Heart left ventricle (tissue), 16 donors: ENCODE measurements around the gene ZDHHC22. TPM values are rescaled to one million over a fixed set of nuclear protein-coding genes. Genes with fewer than 3 reads are reported as not detected.
A peak's percentile ranks its signal among the peaks of the same experiment; 100 is the strongest.

Source experiments
- ATAC-seq, 4 donors: fragments of 200-7000 bp; cut with Tn5 transposase; one replicate each; pipeline ENCODE4 v1.9.1; 2020 to 2022; ENCODE audit warnings: moderate library complexity in 4 of 4, mild to moderate bottlenecking in 3 of 4, moderate number of reproducible peaks in 1 of 4
- DNase-seq, 5 donors: peaks; one replicate each; pipeline ENCODE4 v3.0.0-alpha.2; 2020
- H3K27ac ChIP-seq, 12 donors: fragments of 200-600 bp; sonication (generic) in 4 of 12; one replicate each; pipeline versions ENCODE4 v1.5.0 to v1.8.0; 2016 to 2022; ENCODE audit warnings: mild to moderate bottlenecking in 2 of 12
- H3K27me3 ChIP-seq, 9 donors: fragments of 200-600 bp; sonication (generic) in 2 of 9; one replicate each; pipeline versions ENCODE4 v1.5.1 to v1.8.0; 2016 to 2022; ENCODE audit warnings: mild to moderate bottlenecking in 3 of 9
- H3K36me3 ChIP-seq, 9 donors: fragments of 200-600 bp; sonication (generic) in 2 of 9; one replicate each; pipeline versions ENCODE4 v1.5.0 to v1.8.0; 2018 to 2022; ENCODE audit warnings: mild to moderate bottlenecking in 2 of 9
- H3K4me1 ChIP-seq, 12 donors: fragments of 200-600 bp; sonication (generic) in 4 of 12; one replicate each; pipeline versions ENCODE4 v1.5.0 to v1.8.0; 2016 to 2022; ENCODE audit warnings: mild to moderate bottlenecking in 3 of 12
- H3K4me3 ChIP-seq, 12 donors: fragments of 200-600 bp; sonication (generic) in 4 of 12; one replicate each; pipeline versions ENCODE4 v1.5.0 to v1.8.0; 2017 to 2022; ENCODE audit warnings: mild to moderate bottlenecking in 9 of 12, moderate library complexity in 4 of 12
- H3K9me3 ChIP-seq, 12 donors: fragments of 200-600 bp; sonication (generic) in 4 of 12; one replicate each; pipeline versions ENCODE4 v1.5.0 to v1.8.0; 2016 to 2022; ENCODE audit warnings: mild to moderate bottlenecking in 1 of 12
- POLR2A ChIP-seq, 2 donors: fragments of 450-650 bp; IDR thresholded peaks; one replicate each; pipeline ENCODE4 v1.6.1; 2017; ENCODE audit warnings: antibody characterized with exemption in 2 of 2, mild to moderate bottlenecking in 2 of 2, moderate library complexity in 2 of 2
- WGBS, 4 donors: extraction: QIAGEN DNeasy Blood & Tissue Kit in 2 of 4; methylation state at CpG; one replicate each; pipeline versions ENCODE4 v1.1.5 to v1.1.7; 2013 to 2018; 5-methylcytosine and 5-hydroxymethylcytosine counted together
- intact Hi-C, 10 donors: fragments of 100-400 bp; cut with DNase I; formaldehyde crosslinking; loops; one replicate each; pipeline versions ENCODE4 v1.11.1 to v1.14.2; 2022
- polyA plus RNA-seq, 2 donors: library from polyadenylated mRNA; stranded (reverse); fragments of 200-250 nt; gene quantifications; one replicate each; pipeline ENCODE4 v1.2.3, GENCODE V29; 2013
- total RNA-seq, 9 donors: library from RNA; depleted of rRNA in 2 of 9; stranded (reverse); fragments of >200 nt in 2 of 9; fragmentation: NEBNext Ultra II Directional in 3 of 9; extraction: Animal tissue kit (Norgen Biotek cat#: 25700) in 3 of 9; gene quantifications; one replicate each; pipeline versions ENCODE4 v1.1.0 to v1.2.4, GENCODE V29; 2016 to 2023
- TF ChIP-seq, protein P1 (sequence below), 12 donors: fragments of 200-600 bp; sonication (generic) in 4 of 12; IDR thresholded peaks; one replicate each; pipeline versions ENCODE4 v1.5.0 to v1.8.0; 2018 to 2022; ENCODE audit warnings: antibody characterized with exemption in 12 of 12, mild to moderate bottlenecking in 5 of 12
- donor health status: ischemic (EF 13 %, LVEDD 7.1; RV severe dilation, severe dysfunction).
- donor health status: healthy with polysubstance abuse.
- donor health status: DM: no; HTN: yes; CAD: no.
- donor health status: DM: no; HTN: no; CAD: no.
- donor health status: ischemic (EF 25% LVEDD 6.9; RV normal size, moderate dysfunction).
- donor health status: ischemic (EF 25% LVEDD 5.7; RV mildly dilated, moderate dysfunction).
- donor health status: healthy.
- donor health status: DM: yes; HTN: yes; CAD: no.
- donor health status: ischemic (EF 35%, LVEDD 5.7; RV mildly dilated, moderate dysfunction).
- donor health status: nonischemic (EF 11% LVEDD 7.7; RV severe dilation, severe dysfunction).
- donor health status: DM: yes; HTN: yes; CAD: no.
- donor health status: PGD.
- donor health status: ischemic (EF 29% LVEDD 5.4; RV normal size, mild dysfunction).
- donor health status: nonischemic (EF 23%, LVEDD 6.1; RV moderate dilation, normal function).

The ZDHHC22 gene
- total and polyA plus RNA-seq, 11 donors: 0.12 TPM; not detected in 10

GRCh38 chr14:77098529-77099353 is 42.9 kb downstream of the ZDHHC22 start:
- Histone ChIP-seq H3K4me3 (peak overlapping the region; percentile 63 to 92 (median 74)), H3K27ac (peak overlapping the region; percentile 85 to 99 (median 96)), H3K4me1 (peaks cover 5 to 72% (median 51%) of the 10 kb centered on the region in 12 donors), H3K36me3 (no peaks in the 10 kb centered on the region), H3K27me3 (no peaks in the 10 kb centered on the region), H3K9me3 (no peaks in the 10 kb centered on the region)
- ATAC-seq (peak; percentile 52 to 67 (median 56)), DNase-seq (peak; percentile 72 to 88 (median 80))
- TF ChIP-seq, protein P1, sequence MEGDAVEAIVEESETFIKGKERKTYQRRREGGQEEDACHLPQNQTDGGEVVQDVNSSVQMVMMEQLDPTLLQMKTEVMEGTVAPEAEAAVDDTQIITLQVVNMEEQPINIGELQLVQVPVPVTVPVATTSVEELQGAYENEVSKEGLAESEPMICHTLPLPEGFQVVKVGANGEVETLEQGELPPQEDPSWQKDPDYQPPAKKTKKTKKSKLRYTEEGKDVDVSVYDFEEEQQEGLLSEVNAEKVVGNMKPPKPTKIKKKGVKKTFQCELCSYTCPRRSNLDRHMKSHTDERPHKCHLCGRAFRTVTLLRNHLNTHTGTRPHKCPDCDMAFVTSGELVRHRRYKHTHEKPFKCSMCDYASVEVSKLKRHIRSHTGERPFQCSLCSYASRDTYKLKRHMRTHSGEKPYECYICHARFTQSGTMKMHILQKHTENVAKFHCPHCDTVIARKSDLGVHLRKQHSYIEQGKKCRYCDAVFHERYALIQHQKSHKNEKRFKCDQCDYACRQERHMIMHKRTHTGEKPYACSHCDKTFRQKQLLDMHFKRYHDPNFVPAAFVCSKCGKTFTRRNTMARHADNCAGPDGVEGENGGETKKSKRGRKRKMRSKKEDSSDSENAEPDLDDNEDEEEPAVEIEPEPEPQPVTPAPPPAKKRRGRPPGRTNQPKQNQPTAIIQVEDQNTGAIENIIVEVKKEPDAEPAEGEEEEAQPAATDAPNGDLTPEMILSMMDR (IDR thresholded peaks at IDR 0.05): no peak
- no peak for TF ChIP-seq POLR2A (IDR thresholded peaks at IDR 0.05)
- intact Hi-C loops: loop anchor here in 1 of 10 donors (10.0 kb wide), 2 partner anchors 74 to 384 kb away; partner anchors contain the start of gene IRF2BPL
- 7 to 9% (median 7%) methylated on average over 22 to 23 of the region's 23 CpGs for WGBS, 4 donors

GRCh38 chr14:77097700-77098528 is 43.7 kb downstream of the ZDHHC22 start, which contains the start of gene CIPC:
Gene CIPC (plus strand): TSS chr14:77098258. CDS start chr14:77105709, 7,451 bp downstream.
- DNase-seq: peak; percentile 100
- ATAC-seq: peak; percentile 89 to 96 (median 92)
- H3K36me3 ChIP-seq: no peaks in the 10 kb centered on the region
- no peaks in the 10 kb centered on the region for H3K9me3 ChIP-seq
- peak within 1 kb of the TSS; percentile 96 to 99 (median 98) for H3K27ac ChIP-seq
- 0 to 1% (median 0%) methylated on average over 56 to 87 of the region's 87 CpGs for WGBS, 4 donors
- intact Hi-C loops: loop anchor here in 3 of 10 donors (2.0 to 10.0 kb wide), 4 partner anchors 21 to 383 kb away; partner anchors contain the start of gene IRF2BPL (in 1 of the 3)
- peak within 1 kb of the TSS; percentile 64 to 92 (median 74) for H3K4me3 ChIP-seq
- peaks cover 3 to 64% (median 45%) of the 10 kb centered on the region in 12 donors for H3K4me1 ChIP-seq
- TF ChIP-seq, protein P1 (IDR thresholded peaks at IDR 0.05): no peak
- peak; percentile 28 to 67 for TF ChIP-seq POLR2A (IDR thresholded peaks at IDR 0.05)
- H3K27me3 ChIP-seq: no peaks in the 10 kb centered on the region

- WGBS, 4 donors: 4 to 7% (median 5%) methylated on average over 20 of the region's 20 CpGs
These were observed 44.4 kb downstream of the ZDHHC22 start for GRCh38 chr14:77097006-77097699.

More at GRCh38 chr14:77097006-77097699, 44.4 kb downstream of the ZDHHC22 start:
- ATAC-seq (peak in 3 of 4 donors; percentile 0 to 31 (median 1)), DNase-seq (no peak)
- H3K9me3 ChIP-seq: peaks cover 0 to 1% (median 0%) of the 10 kb centered on the region in 12 donors
- no peak for TF ChIP-seq POLR2A (IDR thresholded peaks at IDR 0.05)
- TF ChIP-seq, protein P1 (IDR thresholded peaks at IDR 0.05): no peak
- no peaks in the 10 kb centered on the region for H3K36me3 ChIP-seq
- H3K27ac ChIP-seq: peak overlapping the region; percentile 96 to 99 (median 98)
- peaks cover 2 to 56% (median 38%) of the 10 kb centered on the region in 12 donors for H3K4me1 ChIP-seq
- H3K27me3 ChIP-seq: no peaks in the 10 kb centered on the region
- peak overlapping the region; percentile 20 to 92 (median 74) for H3K4me3 ChIP-seq
- intact Hi-C loops: loop anchor here in 3 of 10 donors (2.0 to 10.0 kb wide), 4 partner anchors 20 to 382 kb away; partner anchors contain the start of gene IRF2BPL (in 1 of the 3)
